Hematopoietic multipotent progenitor cell treated with erythropoietin and hydrocortisone succinate and interleukin-3 and kit ligand, for 6 days (in vitro differentiated cells): Measurements from ENCODE around the gene EFCC1.
"Not testable (repeated sequence)": the region's sequence is repeated elsewhere in the genome, so short reads cannot be mapped to it uniquely, and the experiment has no call there.

ENCODE experiments used
- DNase-seq: peaks from one replicate; pipeline ENCODE4 v3.0.0-alpha.2; 2015

EFCC1 gene

GRCh38 chr3:129057249-129057648 lies 56.1 kb downstream of the EFCC1 start:
- no peak for DNase-seq

DNA sequence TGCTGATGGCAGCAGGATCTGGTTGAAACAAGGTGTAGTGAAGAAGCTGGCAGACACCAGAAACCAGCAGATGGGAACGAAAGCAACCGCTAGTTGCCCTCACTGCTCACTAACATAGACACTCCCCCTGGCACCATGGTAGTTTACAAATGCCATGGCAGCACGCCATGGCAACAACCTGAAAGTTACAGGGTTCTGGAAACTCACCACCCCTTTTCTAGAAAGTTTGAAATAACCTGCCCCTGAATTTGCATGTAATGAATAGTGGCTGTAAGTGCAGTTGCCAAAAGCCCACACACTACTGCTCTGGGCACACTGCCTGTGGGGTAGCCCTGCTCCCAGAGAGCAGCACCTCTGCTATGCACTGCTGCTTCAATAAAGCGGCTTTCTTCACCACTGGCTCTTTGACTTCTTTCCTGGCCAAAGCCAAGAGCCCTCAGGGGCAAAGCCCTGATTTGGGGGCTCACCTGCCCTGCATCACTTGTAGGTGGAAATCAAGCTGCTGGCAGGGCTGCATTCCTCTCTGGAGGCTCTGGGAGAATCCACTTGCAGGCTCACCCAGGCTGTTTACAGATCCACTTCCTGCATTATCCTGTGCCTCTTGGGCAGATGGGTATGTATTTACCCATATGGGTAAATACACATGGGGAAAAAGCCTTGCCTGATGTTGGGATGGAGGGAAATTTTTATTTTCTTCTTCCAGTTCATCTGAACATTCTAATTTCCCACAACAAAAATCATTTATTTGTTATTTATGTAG lies 57.5 kb downstream of the EFCC1 start:
- peak; percentile 78 for DNase-seq

DNA sequence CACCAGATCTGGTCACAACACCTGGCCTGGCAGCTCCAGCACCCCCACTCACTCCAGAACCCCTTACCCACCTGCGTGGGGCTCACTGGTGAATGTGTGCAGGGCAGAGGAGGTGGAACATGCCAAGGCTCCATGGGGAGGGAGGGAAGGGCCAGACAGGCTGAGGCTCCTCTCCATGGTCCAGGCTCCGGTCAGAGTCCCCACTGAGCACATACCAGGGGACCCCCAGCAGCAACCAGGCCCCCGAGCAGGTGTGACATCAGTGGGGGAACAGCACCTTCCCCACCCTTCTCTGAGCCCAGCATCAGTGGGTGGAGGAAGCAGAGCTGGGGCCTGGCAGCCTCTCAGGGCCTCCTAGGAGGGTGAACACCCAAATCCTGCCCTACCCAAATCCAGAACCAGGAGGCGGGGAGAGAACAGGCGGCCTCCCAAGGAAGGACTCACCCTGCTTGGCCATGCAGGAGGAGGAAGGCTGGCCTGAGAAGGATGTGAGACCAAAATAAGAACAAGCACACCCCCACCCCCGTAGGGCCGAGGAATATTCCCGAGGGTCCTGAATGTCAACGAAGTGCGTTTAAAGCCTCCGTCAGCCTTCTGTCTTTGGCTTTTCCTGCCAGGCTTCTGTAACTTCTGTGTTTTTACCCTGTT lies 58.3 kb downstream of the EFCC1 start:
- DNase-seq: no peak

GRCh38 chr3:129060276-129061022 lies 59.3 kb downstream of the EFCC1 start, which contains the start of gene GP9:
Gene GP9, plus strand, starts transcription at chr3:129060779. Its CDS starts 961 bp downstream, at chr3:129061740.
- no peak for DNase-seq

DNA sequence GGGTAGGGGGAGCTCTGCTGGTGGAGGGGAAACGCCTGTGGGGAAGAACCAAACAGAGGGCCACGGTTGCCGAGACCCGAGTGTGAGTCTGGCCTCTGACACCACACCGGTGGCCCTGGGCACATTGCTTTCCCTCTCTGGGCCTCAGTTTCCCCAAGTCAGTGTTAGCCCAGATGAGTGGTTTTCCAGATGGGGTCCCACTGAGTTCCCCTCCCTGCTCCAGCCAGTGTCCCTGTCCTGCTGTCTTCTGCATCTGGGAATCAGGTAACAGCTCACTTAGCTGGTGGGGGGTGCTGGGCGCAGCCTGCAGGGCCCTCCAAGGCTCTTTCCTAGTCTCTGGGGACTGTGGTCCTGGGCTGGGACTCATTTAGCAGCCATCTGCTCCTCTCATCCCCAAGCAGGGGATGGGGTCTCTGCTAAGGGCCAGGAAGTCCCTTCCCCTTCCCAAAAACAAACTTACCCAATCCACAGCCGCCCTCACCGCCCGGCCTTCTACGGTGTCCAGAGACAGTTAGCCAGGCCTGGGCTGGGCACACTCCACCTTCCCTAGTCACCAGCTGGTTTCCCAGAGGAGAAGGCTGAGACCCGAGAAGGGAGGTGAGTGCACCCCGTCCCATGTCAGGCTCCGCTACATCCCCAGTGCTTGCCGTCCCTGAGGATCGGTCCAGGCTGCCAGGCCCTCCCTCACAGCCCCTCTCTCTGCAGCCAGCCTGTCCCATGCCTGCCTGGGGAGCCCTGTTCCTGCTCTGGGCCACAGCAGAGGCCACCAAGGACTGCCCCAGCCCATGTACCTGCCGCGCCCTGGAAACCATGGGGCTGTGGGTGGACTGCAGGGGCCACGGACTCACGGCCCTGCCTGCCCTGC lies 60.2 kb downstream of the EFCC1 start:
- DNase-seq: no peak

GRCh38 chr3:129061888-129062834 lies 61.1 kb downstream of the EFCC1 start:
- no peak for DNase-seq

DNA sequence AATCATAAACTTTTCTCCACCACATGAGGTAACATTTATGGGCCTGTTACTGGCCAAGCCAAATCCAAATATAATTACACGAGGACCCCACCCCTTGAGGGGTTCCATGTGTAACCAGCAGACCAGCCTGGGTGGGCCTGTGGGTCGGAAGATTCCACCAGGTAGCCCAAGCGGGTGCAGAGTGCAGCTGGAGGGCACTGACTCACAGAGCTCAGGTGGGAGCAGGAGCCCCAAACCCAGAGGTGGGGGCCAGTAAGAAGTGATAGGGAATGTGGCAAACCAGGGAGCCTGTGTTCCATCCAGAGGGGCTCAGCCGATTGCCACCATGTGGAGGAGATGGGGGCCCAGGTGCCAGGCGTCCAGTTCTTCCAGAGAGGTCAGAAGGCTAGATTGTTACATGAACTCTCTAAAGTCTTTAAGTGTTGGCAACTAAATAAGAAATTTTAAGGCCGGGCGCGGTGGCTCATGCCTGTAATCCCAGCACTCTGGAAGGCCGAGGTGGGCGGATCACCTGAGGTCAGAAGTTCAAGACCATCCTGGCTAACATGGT lies 62.1 kb downstream of the EFCC1 start:
- DNase-seq: no peak

GRCh38 chr3:129063841-129064482 lies 62.9 kb downstream of the EFCC1 start:
- no peak for DNase-seq

GRCh38 chr3:129065016-129065719 lies 64.1 kb downstream of the EFCC1 start:
- no peak for DNase-seq

- DNase-seq: peak; percentile 89
Observed at GRCh38 chr3:129065720-129066073, 64.6 kb downstream of the EFCC1 start.

- DNase-seq: peak; percentile 58
Observed at GRCh38 chr3:129067719-129068118, 66.6 kb downstream of the EFCC1 start.

DNA sequence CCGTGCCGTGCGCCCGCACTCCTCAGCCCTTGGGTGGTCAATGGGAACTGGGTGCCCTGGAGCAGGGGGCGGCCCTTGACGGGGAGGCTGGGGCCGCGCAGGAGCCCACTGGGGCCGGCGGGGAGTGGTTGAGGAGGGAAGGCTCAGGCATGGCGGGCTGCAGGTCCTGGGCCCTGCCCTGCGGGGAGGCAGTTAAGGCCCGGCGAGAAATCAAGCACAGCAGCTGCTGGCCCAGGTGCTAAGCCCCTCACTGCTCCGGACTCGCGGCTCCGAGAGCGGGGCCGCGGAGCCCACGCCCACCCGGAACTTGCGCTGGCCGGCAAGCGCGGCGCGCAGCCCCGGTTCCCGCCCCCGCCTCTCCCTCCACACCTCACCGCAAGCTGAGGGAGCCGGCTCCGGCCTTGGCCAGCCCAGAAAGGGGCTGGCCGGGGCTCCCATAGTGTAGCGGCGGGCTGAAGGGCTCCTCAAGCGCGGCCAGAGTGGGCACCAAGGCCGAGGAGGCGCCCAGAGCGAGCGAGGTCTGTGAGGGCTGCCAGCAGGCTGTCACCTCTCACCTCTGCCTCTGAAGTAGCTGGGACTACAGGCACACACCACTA lies 67.3 kb downstream of the EFCC1 start:
- DNase-seq: peak; percentile 54

DNA sequence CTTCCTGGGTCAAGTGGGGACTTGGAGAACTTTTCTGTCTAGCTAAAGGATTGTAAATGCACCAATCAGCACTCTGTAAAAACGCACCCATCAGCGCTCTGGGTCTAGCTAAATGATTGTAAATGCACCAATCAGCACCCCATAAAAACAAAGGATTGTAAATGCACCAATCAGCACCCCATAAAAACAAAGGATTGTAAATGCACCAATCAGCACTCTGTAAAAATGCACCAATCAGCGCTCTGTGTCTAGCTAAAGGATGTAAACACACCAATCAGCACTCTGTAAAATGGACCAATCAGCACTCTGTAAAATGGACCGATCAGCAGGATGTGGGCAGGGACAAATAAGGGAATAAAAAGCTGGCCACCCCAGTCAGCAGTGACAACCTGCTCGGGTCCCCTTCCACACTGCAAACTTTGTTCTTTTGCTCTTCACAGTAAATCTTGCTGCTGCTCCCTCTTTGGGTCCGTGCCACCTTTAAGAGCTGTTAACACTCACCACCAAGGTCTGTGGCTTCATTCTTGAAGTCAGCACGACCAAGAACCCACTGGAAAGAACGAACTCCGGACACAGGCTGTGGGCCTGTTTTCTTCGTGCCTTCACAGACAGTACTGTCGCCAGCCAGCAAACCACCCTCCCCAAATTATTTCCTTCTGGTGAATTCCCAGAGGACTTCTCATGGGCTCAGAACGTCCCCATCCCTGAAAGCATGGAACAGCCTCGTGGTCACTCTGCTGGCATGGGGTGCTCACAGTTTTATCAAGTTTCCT lies 68.4 kb downstream of the EFCC1 start:
- DNase-seq: not testable (repeated sequence)

- no peak for DNase-seq
Observed at GRCh38 chr3:129070086-129070885, 69.2 kb downstream of the EFCC1 start.

DNA sequence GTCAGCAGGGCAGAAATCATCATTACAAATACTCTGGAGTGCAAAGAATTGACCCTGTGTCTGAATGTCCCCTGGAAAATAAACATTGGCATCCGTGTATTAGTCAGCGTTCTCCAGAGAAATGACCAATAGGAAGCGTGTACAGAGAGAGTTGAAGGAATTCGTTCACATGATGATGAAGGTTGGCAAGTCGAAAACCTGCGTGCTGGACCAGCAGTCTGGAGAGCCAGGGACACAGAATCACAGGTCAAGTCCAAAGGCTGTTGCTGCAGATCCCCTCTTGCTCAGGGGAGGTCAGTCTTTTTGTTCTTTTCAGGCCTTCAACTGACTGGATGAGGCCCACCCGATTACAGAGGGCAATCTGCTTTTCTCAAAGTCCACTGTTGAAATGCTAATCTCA lies 76.1 kb downstream of the EFCC1 start:
- no peak for DNase-seq

- DNase-seq: no peak
Observed at GRCh38 chr3:129078510-129078909, 77.4 kb downstream of the EFCC1 start.

DNA sequence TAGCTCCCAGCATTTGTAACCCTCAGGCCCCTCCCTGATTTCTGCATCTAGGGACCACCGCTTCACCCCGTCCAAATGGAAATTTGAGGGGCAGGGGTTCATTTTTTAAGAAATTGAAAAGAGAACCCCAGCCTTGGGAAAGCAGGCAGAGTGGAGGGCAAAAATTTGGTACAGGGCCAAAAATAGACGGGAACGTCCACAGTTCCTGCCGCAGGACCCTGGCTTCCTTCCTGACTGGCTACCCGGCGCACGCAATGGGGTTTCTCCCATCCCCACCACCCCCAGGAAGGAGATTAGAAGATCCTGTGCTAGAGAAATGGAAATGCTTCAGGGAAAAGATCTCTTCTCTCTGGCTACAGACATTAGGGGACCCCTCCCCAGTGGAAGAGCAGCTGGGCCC lies 80.4 kb downstream of the EFCC1 start:
- DNase-seq: no peak

GRCh38 chr3:129082026-129082425 lies 80.9 kb downstream of the EFCC1 start:
- DNase-seq: no peak
